ENCODE measurements around the gene LYPD6B.
A peak's percentile ranks its signal among the peaks of the same experiment; 100 is the strongest.

Gene LYPD6B

GRCh38 chr2:149044500-149044899 lies 6.0 kb downstream of the LYPD6B start:
- DNase-seq: no peak

DNA sequence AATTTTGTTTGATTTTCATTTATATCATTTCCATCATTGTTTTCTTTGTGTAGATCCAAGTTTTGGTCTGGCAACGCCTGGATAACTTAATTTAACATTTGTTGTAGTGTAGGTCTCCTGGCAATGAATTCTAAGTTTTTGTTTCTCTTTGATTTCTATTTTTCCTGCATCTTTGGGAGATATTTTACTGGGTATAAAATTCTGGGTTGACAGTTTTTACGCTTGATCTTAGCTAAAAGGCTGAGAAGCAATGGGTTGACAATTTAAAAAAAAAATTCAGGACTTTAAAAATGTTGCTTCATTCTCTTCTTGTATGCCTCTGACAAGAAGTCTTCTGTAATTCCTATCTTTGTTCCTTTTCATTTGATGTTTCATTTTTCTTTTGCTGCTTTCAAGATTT lies 8.6 kb downstream of the LYPD6B start:
- DNase-seq: no peak

DNA sequence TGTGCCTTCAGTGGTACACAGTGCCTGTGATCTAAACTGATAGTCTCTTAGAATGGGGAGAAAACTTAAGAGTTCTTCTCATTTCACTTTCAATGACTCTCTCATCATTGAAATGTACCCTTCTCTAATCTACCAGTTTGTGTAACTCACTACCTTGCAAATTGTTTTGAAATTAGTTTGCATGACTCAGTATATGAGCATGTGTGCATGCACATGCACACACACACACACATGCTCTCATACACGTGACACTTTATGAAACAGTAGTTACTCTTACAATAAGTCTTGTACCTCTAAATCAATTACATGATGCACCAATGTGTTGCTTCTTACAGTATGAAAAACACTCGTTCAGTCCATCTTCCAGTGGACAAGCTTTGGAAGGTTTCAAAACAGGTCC lies 10.6 kb downstream of the LYPD6B start:
- DNase-seq: no peak

DNA sequence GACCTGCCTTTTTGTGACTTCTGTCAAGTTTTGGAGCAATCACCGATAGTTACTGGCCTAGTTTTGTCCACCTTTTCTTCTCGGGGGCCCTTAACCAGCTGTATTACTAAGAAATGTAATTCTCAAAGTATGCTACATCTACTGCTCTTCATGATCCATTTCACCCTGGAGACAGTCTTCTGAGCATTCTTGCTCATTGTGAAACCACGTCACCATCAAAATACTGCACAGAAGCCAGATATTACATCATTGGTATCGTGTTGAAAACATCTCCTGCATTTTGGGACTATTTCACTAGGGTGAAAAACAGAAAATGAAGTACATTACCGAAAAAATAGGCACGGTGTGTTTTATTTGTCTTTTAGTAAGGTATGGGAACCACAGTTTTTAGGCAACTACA lies 11.7 kb downstream of the LYPD6B start:
- DNase-seq: no peak

- no peak for DNase-seq
Observed at GRCh38 chr2:149055751-149056150, 17.3 kb downstream of the LYPD6B start.

DNA sequence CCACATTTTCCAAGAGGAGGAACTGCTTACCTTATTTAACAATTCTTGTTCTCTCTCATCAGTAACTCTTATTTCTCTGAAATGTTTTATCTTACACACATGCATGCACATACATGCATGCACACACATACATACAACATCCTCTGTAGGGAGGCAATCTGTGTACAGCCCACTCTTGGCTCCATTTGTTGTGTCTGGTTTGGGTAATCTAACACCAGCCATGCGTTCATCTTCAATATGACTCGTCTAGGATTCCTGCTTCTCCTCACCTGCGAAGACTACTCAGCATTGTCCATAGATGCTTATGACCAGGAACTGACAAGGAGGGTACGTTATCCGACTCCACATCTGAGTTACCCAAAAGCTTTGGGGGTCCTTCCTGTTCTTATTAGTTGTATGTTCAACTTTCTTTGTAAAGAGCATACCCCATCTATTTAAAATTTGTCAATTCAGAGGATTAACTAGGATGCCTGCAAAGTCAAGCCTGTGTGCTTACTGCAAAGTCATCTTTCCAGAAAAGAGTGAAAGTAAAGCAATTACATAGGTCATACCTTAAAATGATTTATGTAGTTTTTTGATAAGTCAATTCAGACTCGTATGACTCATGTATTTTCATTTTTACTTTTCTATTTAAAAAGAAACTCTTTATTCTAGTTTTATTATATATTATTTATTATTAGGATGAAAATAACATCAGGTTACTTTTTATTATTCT lies 18.2 kb downstream of the LYPD6B start:
- DNase-seq: no peak

- no peak for DNase-seq
Observed at GRCh38 chr2:149057401-149057800, 18.9 kb downstream of the LYPD6B start.

GRCh38 chr2:149058936-149059335 lies 20.4 kb downstream of the LYPD6B start:
- no peak for DNase-seq

- DNase-seq: no peak
Observed at GRCh38 chr2:149059822-149060221, 21.3 kb downstream of the LYPD6B start.

DNA sequence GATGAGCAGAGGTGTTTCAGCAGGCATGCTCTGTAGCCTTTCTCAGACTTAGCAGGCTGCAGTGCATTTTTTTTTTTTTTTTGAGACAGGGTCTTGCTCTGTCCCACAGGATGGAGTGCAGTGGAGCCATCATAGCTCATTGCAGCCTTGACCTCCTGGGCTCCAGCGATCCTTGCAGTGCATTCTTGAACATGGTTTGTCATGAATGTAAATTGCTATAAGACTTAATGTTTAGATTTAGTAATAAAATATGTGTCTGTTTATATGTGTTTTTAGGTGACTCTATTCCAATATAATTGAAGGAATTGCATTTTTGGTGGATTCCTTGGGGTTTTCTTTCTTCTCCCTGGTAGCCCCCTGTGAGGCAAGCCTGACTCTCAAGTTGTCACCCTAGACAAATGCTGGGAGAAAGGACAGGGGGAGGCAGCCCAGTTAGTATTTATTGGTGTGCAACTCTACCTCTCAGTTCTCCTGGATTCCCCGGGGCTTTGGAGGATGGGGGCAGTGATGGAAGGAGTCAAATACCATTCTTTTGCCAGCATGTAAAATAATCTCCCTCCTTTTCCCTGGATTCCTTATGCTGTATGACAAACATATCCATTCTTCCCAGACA lies 22.7 kb downstream of the LYPD6B start:
- no peak for DNase-seq

DNA sequence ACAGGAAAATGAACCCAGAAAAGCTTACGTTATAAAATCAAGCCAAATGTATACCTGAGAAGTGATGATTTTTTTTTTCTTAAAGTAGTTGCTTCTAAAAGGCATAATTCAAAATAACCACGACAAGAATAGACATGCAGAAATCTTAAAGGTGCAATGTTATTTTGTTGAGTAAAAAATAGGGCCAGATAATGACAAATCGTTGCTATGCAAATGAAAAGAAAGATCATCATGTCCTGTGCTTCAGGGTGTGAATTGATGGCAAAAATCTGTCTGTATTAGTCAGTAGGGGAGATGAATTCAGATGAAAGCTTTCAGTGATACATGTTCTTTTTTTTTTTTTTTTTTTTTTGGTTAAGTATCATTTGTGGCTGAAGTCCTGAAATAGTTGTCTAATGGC lies 24.0 kb downstream of the LYPD6B start:
- no peak for DNase-seq

DNA sequence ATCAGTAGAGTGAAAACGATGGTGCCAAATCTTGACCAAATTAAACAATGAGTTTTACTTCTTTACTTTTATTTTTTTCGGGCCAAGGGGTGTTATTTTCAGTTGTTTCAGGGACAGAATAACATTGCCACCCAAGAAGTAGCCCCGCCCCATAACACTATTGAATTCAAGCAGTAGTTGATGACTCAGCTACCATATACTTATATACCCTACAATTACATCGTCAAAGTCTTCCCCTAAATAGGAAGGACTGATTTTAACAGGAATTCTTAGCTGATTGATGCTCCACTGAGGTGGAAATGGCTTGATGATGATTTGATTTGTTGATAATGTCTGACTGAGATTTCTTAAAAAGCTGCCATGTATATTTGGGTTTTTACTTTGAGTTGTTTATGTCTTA lies 24.7 kb downstream of the LYPD6B start:
- no peak for DNase-seq

GRCh38 chr2:149064365-149064841 lies 25.9 kb downstream of the LYPD6B start:
- no peak for DNase-seq

DNA sequence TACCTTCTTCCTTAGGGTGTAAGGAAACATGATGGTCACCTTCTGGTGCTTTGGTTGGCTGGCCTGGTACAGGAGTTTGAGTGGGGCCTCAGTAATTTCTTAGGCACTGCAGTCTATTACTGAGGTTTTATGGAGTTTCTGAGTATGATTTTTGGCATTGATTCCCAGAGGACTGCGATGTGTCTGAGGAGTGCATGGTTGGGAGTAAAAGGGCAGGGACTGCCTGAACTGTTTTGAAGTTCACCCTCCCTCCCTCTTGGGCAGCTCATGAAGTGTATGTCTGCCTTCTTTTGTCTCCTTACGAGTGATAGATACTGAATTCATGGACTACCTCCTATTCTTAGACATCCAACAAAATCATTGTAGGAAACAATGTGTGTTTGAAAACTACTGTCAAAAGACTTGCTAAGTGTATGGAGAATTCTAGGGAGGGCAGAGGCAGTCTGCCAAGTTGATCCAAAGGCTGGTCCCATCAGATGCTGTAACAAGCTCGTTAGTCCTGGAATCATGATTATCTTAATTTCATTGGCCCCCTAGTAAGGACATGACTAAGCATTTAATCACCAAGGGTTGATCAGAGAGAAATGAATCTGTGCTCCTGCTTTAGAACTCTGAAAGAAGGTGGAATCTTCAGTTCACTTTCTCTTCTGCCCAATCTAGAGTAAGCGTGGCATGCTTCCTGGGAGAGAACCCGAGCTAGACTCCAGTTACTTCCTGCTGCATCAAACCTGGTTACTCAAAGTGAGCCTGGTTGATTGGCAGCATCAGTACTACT lies 26.5 kb downstream of the LYPD6B start:
- no peak for DNase-seq

DNA sequence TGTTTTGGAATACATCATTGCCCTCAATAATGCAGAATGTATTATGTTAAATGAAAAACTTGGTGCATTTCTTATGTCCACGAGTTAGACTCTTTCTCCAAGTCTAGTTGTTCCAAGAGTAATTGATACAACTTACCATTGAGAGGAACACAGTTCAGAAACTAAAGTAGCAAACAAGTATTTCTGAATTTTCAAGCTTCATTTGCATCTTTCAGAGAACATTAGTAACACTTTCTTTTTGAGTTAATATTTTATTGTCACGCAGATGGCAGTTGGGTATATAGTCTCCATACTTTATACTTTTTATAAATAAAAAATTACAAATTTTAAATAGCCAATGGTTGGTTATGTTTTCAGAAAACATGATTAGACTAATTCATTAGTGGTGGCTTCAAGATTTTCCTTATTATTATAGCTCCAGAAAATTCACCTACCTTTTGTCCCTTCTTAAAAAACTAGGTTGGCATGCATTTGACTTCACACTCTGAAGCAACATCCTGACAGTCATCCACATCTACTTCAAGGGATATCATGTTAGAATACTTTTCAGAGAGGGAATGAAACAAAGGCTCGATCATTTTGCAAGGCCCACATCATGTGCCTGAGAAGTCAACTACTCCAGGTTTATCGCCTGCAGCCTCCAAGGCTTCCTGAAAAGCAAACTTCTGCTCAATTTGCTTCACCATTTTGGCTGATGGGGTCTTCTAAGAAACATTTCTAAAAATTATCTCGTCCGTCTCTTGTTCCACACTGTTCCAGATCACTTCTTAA lies 29.9 kb downstream of the LYPD6B start:
- no peak for DNase-seq

DNA sequence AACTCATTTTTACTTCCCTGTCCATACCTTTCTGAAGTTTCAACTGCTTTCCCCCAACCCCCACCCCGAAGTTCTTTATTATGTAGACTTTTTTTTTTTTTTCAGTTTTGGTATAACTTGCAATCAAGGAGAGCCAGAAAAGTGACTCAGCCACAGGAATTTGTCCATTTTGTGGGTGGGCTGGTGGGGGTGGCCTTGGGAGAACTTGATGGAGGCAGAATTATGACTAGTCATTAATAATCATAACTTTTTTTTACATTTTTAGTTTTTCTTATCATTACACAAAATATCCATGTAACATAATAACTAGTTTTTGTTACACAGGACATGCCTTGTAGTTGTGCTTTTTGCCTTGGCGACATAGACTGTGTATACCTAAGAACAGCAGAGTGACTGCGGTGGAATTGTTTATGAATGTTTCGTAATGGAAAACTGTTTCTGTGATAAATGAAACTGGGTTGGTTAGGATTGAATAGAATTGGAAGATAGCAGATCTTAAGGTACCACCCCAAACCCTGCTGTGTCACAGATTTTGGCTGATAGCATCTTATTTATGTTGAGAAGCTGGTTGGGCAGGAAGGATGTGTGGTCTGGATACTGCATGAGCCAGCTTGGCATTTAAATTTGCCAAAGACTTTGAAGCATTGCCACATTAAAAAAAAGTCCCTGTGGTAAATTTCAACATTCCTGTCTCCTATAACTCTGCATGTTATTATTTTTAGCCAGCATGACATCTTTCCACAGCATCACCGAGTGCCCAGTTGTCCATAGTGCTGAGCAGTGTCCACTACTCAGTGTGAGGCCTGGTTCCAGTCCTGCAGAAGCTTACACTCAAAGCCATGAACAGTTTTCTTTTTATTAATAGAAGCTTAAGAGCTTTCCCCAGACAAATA lies 30.7 kb downstream of the LYPD6B start:
- DNase-seq: peak; percentile 27

DNA sequence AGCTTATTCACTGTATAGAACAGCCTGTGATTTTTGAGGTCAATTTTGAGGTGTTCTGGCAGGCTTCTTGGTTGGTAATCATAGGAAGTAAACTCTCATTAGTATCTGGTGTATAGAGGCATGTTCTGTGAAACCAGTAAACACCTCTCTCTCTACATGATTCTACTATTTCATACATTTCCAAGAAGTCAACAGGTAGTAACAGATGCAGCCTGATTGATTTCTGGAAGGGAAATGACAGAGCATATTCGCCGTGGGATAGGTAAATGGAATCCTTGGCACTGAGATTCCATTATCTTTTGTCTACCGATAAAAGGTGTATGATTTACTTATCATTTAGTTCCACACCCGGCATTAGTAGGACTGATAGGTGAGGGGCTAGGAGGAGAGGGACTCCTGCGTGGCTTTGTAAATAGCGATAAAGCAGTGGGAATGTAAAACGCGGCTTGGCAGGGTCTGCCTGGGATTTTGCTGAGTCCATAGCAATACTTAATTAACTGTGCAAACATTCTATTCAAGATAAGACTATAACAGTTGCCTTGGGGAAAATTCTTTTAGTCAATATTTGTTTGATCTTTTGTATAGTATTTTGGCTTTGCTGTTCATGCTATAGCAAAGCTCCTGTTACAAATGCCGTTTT lies 32.3 kb downstream of the LYPD6B start:
- no peak for DNase-seq

- no peak for DNase-seq
Observed at GRCh38 chr2:149075105-149075504, 36.6 kb downstream of the LYPD6B start.

- DNase-seq: no peak
Observed at GRCh38 chr2:149075853-149076252, 37.4 kb downstream of the LYPD6B start.

GRCh38 chr2:149076863-149077412 lies 38.4 kb downstream of the LYPD6B start:
- DNase-seq: no peak

DNA sequence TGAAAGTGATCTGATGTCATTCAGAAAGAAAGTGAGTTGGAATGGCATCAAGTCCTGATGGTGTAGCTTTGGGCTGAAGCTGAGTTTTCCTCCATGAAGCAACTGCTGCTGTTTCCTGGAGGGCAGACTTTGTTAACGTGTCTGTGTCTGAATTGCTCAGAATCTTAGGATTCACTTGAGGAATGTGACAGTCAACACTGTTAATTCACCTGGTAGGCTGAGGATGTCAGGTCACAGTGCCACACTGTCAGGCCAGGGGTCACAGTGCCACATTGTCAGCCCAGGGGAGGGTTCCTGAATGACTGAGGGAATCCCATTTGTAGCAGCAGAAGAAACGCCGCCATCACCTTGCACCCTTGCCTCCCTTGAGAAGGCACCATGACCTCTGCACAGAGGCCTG lies 39.4 kb downstream of the LYPD6B start:
- no peak for DNase-seq
